NCI-H2107 (cell line): Measurements from ENCODE around the gene PHLDB3.

Experiments used
- DNase-seq: peaks from one replicate; lab custom pipeline; 2025; lab: John Stamatoyannopoulos, UW

Gene PHLDB3

DNA sequence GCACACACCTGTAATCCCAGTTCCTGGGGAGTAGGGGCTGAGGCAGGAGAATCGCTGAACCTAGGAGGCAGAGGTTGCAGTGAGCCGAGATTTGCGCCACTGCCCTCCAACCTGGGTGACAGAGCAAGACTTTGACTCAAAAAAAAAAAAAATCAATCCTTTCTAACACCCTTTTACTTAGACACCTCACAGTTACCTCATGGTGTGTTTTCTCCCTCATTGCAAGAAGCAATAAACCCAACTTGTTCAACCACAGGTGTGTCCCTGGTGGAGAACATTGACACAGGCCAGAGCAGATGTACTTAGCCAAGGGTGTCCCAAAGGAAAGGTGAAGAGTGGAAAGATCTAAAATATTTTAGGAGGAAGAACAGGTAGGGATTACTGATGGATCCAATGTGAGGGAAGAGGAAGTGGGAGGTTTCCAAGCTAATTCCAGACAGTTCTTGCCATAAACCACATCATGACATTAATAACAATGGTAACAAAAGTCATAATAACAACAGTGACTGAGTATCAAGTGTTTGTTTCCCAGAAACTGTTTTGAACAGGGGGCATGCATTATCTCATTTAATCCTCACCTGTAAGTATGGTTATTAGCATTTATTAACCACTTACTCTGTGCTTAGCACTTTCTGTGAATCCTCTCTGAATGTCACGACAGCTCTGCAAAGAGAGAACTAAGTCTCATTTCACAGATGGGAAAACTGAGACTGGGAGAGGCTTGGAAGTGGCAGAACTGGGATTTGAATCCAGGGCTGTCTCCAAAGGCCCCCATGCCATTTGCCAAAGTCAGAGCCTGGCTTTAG is 36.0 kb downstream of the PHLDB3 start:
- DNase-seq: no peak

DNA sequence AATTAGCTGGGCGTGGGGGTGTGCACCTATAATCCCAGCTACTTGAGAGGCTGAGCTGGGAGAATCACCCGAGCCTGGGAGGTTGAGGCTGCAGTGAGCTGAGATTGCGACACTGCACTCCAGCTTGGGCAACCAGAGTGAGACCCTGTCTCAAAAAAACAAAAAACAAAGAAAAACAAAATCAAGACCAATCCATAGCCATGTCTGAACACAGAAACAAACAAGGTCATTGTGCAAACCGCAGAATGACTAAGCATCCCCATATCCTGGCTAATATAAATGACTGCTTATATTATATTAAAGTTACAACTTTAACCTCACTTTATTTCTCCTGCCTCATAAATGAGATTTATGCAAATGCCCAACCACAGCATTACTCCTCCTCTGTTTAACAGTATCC is 36.8 kb downstream of the PHLDB3 start:
- no peak for DNase-seq

DNA sequence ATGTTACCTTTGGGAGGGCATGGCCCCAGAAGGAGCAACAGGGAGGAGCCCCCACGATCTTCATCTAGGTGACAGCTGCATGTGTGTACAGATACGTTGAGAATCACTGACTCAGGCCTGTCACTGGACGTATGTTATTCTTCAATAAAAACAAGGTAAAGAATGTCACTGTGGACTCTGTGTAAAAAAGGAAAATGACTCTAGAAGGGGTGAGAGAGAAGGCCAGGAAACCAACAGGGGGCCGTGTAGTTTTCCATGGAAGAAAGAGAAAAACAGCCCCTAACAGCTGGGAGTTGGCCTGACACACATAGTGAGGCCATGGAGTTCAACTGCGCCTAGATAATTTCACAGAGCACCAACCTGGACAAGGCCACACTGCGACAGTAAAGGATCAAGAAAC is 37.3 kb downstream of the PHLDB3 start:
- no peak for DNase-seq

DNA sequence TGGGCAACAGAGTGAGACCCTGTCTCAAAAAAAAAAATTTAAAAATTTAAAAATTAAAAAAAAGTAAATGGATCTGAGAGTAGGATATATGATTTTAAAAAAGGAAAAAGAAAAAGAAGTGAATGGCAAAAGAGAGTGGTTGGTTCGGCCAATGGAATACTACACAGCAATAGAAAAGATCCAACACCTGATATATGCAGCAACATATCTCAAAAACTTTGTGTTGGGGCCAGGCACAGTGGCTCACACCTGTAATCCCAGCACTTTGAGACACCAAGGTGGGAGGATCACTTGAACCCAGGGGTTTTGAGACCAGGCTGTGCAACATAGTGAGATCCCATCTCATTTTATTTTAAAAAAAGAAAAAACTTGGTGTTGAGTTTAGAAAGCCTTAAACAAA is 37.8 kb downstream of the PHLDB3 start:
- DNase-seq: no peak

DNA sequence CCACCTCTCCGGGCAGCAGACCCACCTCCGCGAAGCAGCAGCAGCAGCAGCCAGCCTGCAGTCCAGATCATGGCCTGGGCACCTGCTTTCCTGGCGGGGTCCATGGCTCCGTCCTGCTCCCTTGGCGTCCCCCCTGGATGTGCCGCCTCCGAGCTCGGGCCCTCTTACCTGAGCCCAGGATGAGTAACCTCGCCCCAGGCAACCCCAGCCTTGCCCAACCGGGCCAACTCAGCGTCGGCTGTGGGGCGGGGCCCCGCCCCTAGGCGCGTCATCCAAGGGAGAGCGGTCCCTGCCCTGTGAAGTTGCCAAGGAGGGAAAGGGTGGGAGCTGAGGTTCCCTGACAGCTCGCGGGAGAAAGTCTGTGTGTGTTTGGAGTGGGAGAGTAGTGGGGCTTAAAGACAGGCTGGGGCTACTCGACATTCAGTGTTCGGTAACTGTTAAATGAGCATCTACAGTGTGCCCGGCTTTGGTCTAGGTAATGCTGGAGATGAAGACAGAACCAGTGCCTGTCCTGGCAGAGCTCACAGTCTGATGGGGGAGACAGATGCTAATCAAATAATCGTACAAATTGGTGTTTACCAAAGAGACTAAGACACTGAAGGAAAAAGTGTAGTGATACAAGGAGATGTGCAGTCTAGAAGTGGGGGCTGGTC is 39.0 kb downstream of the PHLDB3 start, which contains the start of gene LYPD3:
LYPD3 (minus strand) TSS at position 141 of the 653 bp plus-strand sequence; CDS start at position 104, 37 bp downstream.
- DNase-seq: no peak

DNA sequence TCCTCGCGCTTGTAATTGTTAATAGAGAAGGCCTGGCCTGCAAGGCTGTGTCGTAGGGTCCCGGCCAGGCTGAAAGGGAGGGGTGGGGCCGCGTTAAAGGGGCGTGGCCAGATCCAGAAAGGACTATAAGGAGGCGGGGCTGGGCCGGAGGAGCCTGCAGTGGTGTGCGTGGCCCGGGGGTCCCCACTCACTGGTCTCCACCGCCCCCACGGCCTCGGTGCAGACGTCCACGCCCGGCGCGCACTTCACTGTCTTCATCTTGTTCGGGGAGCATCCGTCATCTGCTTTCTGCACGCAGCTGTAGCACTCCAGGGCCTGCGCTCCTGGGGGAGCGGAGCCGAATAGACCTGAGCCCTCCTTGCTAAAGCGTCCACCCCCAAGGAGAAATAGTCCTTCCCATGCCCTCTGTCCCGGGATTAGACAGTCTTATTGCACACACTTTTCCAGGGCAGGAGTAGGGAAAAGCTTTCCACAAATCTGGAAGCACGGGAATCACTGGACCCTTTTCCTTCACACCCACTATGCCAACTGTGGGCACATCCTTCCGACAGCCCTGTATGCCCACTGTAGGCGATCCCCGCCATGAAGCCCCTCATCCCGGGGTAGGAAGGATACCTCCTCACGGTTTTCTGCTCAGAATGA is 40.3 kb downstream of the PHLDB3 start:
- no peak for DNase-seq

DNA sequence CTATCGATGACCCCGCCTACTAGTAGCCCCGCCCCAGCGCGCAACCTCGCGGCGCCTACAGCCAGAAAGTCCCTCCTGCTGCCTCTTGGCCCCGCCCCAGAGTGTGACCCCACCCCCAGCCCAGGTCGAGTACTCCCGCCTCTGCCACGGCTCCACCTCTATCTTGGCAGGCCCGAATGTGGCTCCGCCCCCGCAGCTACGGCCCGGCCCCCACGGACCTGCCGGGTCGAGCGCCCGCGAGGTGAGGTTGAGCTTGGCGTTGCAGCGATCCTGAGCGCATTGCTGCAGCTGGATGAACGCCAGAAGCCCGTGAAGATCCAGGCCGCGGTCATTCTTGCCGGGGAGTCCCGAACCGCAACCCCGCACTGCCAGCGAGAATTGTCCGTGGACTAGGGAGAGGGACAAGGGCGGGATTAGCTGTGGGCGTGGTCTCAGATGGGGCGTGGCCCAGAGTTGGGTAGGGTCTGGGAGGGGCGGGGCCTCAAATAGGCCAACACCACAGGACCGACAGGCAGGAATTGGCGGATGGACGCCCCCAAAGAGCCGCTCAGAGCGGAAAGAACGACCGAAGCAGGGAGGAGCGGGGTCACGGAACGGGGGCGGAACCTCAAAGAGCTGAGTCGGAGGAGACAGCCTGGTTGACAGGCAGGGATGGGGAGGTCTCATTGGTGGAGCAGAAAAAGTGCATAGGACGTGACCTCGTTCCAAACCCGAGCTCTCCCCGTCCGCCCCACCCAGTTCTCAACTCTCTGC is 41.0 kb downstream of the PHLDB3 start:
- DNase-seq: peak; percentile 9

DNA sequence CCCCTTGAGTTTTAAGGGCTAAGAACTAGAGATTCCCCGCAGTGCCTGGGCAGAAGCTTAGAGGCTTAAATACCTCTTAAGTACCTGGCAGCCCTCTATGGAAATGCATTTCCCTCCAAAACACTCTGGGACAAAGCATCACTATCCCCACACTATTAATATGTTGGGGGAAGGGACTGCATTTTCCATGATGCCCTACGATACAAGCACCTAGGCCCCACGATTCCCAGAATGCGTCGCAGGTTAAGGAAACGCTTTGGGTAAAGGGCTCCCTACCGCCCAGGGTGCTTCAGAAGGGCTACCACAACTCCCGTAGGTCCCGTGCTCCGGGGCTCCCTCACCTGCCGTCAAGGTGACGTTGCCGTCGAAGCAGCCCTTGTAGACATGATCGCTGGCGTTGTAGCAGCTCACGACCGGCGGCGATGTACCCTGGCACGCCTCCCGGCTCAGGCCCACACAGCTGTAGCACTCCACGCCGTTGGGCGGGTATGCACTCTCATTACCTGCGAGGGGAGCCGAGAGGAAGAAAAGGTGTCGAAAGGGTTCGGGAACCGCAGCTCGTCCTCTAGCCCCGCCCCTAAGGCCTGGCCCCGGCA is 41.7 kb downstream of the PHLDB3 start:
- no peak for DNase-seq

DNA sequence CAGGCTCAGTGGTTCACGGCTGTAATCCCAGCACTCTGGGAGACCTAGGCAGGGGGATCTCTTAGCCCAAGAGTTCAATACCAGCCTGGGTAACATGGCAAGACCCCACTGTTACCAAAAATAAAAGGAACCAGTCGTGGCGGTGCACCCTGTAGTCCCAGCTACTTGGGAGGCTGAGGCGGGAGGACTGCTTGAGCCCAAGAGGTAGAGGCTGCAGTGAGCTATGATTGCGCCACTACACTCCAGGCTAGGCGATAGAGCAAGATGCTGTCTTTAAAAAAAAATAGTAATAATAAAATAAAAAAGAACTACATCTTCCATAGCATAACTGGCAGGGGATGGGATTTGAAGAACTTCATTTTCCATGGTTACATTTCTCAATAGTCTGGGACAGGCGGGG is 42.2 kb downstream of the PHLDB3 start:
- no peak for DNase-seq

DNA sequence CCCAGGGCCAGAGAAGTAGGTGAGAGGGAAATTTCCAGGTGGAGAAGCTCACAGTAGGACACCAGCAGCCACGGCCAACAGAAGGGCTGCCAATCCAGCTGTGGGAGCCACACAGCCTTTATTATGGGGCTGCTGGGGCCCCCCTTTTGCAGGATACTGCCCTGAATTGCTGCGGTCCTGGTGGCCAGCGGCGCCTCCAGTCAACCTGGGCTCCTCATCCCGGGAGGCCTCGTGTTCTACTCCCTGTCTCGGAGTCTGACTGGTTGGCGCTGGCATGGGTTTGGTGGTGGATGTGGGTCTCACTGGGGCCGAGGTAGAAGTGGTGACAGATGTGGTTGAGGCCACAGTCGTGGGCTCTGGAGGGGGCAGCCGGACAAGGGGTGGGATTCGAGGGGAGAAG is 43.2 kb downstream of the PHLDB3 start:
- no peak for DNase-seq

DNA sequence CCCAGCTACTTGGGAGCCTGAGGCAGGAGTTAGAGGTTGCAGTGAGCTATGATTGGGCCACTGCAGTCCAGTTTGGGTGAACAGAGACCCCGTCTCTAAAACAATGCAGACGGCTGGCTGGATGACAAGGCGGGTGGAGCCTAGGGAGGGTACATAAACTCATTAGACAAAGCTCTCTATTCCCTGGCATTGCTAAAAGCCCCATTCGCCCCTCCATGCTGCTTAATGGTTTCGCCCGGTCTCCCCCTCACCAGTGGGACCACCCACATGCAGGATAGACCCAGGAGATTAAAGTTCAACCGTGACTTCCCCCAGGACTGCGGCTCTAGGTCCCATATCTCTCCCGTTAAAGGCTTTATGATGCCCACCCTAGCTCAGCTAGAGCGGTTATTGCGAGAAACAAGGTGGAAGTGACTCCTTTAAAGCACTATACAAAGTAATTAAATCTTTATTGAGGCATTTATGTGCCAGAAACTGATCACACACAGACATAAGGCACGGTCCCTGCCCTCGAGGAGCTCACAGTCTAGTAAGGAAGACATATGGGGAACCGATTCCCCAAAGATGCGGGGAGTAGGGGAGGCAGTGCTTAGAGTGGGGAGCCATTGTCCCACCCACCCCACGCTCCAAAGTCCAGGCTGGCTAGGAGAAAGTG is 44.1 kb downstream of the PHLDB3 start:
- no peak for DNase-seq

DNA sequence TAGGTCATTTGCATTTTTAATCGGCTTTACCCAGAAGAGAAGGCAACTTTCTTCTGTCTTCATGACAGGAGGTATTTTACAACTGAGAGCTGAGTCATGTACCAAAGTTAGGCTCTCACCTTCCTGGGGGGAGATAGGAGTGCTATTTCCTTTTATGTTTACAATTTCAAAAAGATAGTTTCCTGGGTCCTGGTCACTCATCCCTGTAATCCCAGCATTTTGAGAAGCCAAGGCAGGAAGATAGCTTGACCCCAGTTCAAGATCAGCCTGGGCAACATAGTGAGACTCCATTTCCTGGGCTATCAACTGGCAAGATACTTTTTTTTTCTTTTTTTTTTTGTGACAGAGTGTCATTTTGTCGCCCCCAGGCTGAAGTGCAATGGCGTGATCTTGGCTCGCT is 46.7 kb downstream of the PHLDB3 start:
- DNase-seq: no peak

DNA sequence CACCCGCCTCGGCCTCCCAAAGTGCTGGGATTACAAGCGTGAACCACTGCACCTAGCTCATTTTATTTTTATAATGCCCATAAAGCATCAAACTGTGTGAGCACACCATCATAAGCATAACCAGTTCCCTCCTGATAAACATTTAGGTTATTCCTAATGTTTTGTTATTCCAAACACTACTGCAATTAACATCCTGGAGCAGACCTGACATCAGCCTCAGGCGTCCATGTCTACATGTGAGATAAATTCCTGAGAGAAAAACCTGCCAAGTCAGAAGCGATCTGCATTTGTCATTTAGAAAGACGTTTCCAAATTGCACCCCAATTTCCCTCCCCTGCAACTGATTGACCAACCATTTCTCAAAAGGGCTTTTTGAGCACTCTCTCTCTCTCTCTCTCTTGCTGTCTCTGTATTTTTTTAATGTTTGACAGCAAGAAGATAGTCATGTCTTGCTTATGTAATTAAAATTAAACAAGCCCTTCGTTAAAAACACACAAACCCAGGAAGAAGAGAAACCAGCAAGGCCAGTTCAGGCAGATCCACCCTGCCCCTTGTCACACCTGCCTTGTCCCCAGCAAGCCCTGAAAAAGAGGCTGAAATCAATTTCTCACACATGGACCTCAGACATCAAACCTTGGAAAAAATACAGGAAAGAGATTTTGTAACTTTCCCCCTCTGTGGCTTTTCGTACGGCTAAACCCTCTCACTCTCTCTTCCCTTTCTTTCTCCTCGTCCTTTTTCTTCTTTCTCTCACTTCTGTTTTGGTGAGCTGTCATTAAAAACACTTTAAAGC is 49.0 kb downstream of the PHLDB3 start:
- DNase-seq: no peak

DNA sequence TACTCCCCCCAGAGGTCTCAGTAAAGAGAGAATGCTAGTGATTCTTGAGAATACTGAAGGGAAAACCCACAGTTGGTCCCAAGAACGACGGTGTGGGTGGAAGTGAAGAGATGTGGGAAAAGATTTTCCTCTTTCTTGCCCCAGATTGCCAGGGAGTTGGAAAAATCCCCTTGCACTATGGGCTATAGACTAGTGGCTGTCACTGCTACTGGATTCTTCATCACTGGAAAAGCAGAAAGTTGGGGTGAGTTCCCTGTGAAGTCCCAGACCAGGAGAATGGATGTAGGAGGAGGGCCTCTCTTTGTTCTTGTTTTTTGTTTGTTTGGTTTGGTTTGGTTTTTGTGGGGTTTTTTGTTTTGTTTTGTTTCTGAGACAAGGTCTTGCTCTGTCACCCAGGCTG is 50.5 kb downstream of the PHLDB3 start:
- no peak for DNase-seq

DNA sequence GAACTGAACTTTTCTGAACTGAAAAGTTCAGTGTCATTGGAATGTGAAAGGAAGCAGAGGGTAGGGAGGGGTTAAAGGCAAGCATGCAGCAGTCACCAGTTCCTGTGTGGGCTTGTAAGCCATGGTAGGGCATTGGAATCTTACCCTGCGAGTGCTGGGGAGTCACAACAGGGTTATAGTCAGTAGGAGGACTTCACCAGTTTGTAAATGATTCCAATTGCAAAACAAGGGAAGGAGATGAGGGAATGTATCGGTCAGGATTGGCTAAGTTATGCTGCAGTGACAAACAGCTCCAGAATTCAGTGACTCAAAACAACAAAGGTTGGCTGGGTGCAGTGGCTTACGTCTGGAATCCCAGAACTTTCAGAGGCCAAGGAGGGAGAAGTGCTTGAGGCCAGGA is 52.0 kb downstream of the PHLDB3 start:
- DNase-seq: no peak

DNA sequence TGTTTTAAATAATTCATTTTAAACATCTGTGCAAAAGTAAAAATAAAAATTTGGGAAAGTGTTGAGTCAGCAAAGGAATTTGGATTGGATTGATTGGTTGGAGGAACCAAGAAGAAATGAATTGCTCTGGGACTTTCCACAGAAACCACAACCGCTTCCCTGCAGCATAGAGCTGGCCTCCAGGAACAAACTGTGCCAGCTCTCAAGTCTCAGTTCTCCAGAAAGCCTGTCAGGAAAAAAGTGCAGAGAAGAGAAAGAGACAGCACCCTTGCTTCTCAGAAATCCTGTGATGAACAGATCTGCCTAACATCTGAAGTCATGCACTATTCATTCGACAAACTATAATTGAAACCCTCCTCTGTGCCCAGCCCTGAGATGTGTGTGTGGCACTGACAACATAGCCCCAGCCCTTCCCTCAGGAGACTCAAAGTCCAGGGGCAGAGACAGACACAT is 54.0 kb downstream of the PHLDB3 start:
- DNase-seq: no peak

DNA sequence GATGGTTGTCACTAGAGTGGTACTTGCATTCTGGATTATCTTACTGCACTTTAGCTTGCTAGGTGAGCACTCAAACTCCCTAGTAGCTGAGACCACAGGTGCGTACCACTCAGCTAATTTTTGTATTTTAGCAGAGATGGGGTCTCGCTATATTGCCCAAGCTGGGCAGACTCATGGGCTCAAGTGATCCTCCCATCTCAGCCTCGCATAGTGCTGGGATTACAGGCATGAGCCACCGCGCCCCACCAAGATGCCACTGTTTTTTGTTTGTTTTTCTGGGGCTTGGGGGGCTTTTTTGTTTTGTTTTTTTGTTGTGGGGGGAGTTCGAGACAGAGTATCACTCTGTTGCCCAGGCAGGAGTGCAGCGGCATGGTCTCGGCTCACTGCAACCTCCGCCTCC is 56.9 kb downstream of the PHLDB3 start:
- DNase-seq: no peak

DNA sequence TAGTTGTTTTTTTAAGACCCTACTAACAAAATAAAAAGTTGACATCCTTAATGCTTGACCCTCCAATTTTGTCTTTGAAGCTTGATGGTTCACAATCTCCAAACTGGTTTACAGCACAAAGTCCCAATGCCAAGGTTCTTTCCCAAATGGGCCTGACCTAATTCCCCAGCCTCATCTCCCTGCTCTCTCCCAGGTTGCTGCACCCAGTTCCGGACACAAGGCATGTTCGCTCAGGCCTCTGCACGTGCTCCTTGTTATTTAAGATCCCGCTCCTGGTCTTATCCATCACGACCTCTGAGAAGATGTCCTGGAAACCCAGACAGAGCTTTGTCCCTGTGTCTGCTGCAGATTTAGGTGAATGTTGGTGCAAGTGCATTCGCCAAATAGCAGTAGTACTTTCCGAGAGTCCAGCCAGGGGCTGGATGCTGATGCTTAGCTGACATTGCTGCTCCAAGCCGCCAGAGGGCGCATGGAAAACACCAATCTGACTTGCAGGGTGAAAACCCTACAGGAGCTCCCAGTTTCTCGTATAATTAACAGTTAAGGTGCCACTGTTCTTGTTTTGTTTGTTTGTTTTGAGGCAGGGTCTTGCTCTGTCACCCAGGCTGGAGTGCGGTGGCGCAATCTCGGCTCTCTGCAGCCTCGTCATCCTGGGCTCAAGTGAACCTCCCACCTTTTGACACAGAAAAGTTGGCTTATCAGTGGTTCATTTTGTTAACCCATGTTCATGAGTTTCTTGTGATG is 57.6 kb downstream of the PHLDB3 start:
- DNase-seq: peak; percentile 38

DNA sequence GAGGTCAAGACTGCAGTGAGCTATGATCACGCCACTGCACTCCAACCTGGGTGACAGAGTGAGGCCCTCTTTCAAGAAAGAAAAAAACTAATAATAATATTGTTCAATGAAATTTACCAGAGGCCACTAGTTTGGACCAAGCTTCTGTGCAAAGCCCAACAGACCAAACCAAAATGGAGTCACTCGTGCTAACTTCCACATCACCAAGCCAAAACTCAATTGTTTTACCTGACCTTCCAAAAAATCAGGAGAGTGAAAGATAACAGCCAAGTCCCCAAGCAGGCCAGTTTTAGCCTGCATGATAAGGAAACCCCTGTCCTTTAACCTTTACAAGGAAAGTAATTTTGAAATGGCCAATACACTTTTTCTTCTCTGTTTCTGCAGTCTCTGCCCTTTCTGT is 59.1 kb downstream of the PHLDB3 start:
- DNase-seq: no peak
